WERI-Rb-1 (cell line): ENCODE results near the gene CCDC9B.

Source experiments
- DNase-seq: peaks from one replicate; pipeline ENCODE4 v3.0.0-alpha.2; 2020
- H3K27ac ChIP-seq: fragments of 250-450 bp; sonication (Bioruptor Pico); 2 replicates; pipeline ENCODE4 v1.5.1; 2020; ENCODE audit warnings: mild to moderate bottlenecking, moderate library complexity
- H3K27me3 ChIP-seq: fragments of 250-450 bp; sonication (Bioruptor Pico); 2 replicates; pipeline ENCODE4 v1.5.1; 2021; ENCODE audit warnings: mild to moderate bottlenecking, low read depth, moderate library complexity; ENCODE audit not compliant: insufficient read depth, severe bottlenecking
- H3K36me3 ChIP-seq: fragments of 250-450 bp; sonication (Bioruptor Pico); 2 replicates; pipeline ENCODE4 v1.5.1; 2020; ENCODE audit warnings: mild to moderate bottlenecking, moderate library complexity
- H3K4me3 ChIP-seq: 2 replicates; pipeline ENCODE4 v1.5.1; 2011; ENCODE audit warnings: low read depth, mild to moderate bottlenecking, control low read depth, low read length
- H3K9me3 ChIP-seq: fragments of 250-450 bp; sonication (Bioruptor Pico); 2 replicates; pipeline ENCODE4 v1.5.1; 2021; ENCODE audit warnings: mild to moderate bottlenecking, moderate library complexity; ENCODE audit not compliant: severe bottlenecking
- CTCF ChIP-seq: IDR thresholded peaks from 2 replicates; pipeline ENCODE4 v1.5.1; 2011; ENCODE audit warnings: low read depth, mild to moderate bottlenecking, control low read depth, inconsistent platforms, low read length

The CCDC9B gene

GRCh38 chr15:40336744-40337122 lies 4.0 kb downstream of the CCDC9B start:
- Histone ChIP-seq H3K4me3 (no peak overlapping the region), H3K27me3 (no peaks in the 10 kb centered on the region), H3K9me3 (no peaks in the 10 kb centered on the region), H3K27ac (no peak overlapping the region), H3K36me3 (no peaks in the 10 kb centered on the region)
- peak; percentile 69 for DNase-seq
- TF ChIP-seq CTCF = peak; percentile 67

- H3K36me3 ChIP-seq = no peaks in the 10 kb centered on the region
- no peak for TF ChIP-seq CTCF
- H3K4me3 ChIP-seq = no peak overlapping the region
- no peaks in the 10 kb centered on the region for H3K27me3 ChIP-seq
- no peak overlapping the region for H3K27ac ChIP-seq
- no peaks in the 10 kb centered on the region for H3K9me3 ChIP-seq
- no peak for DNase-seq
Measured at GRCh38 chr15:40335938-40336743, 4.6 kb downstream of the CCDC9B start.

GRCh38 chr15:40334941-40335795 lies 5.6 kb downstream of the CCDC9B start:
- Histone ChIP-seq H3K36me3 (no peaks in the 10 kb centered on the region), H3K4me3 (no peak overlapping the region), H3K27me3 (no peaks in the 10 kb centered on the region), H3K9me3 (no peaks in the 10 kb centered on the region), H3K27ac (peak overlapping the region; percentile 76)
- no peak for TF ChIP-seq CTCF
- DNase-seq = no peak

DNA sequence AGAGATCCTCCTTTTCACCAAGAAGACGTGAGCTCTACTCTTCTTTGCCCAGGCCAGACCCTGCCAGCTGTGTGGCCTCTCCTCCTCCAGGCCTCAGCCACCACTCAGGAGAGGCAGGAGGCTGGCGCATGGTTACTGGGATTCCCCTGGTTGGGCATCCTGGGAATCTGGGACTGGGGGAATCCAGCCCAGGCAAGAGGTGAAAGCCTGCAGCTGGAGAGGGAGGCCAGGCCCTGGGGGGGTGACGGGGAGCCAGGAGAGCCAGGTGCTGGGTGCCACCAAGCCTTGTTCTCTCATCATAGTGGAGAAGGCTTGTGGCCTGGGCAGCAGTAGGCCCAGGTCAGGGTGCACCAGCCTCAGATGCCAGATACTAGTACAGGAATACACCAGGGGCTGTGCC lies 6.2 kb downstream of the CCDC9B start:
- H3K9me3 ChIP-seq = no peaks in the 10 kb centered on the region
- no peak for DNase-seq
- TF ChIP-seq CTCF = no peak
- H3K4me3 ChIP-seq = no peak overlapping the region
- peak overlapping the region; percentile 76 for H3K27ac ChIP-seq
- H3K27me3 ChIP-seq = no peaks in the 10 kb centered on the region
- H3K36me3 ChIP-seq = no peaks in the 10 kb centered on the region

GRCh38 chr15:40333922-40334492 lies 6.7 kb downstream of the CCDC9B start:
- no peak for TF ChIP-seq CTCF
- H3K36me3 ChIP-seq = no peaks in the 10 kb centered on the region
- peak overlapping the region; percentile 76 for H3K27ac ChIP-seq
- H3K27me3 ChIP-seq = no peaks in the 10 kb centered on the region
- peak; percentile 92 for DNase-seq
- H3K9me3 ChIP-seq = no peaks in the 10 kb centered on the region
- 0 out of 2 replicates have a peak overlapping the region, but pooled peaks have one; percentile 2 for H3K4me3 ChIP-seq
